ENCODE results near the gene IGF2BP2.
"Not testable (repeated sequence)": the region's sequence is repeated elsewhere in the genome, so short reads cannot be mapped to it uniquely, and the experiment has no call there.

The IGF2BP2 gene

GRCh38 chr3:185862920-185863319 is 38.1 kb upstream of the IGF2BP2 start:
- TF ChIP-seq, protein P1, sequence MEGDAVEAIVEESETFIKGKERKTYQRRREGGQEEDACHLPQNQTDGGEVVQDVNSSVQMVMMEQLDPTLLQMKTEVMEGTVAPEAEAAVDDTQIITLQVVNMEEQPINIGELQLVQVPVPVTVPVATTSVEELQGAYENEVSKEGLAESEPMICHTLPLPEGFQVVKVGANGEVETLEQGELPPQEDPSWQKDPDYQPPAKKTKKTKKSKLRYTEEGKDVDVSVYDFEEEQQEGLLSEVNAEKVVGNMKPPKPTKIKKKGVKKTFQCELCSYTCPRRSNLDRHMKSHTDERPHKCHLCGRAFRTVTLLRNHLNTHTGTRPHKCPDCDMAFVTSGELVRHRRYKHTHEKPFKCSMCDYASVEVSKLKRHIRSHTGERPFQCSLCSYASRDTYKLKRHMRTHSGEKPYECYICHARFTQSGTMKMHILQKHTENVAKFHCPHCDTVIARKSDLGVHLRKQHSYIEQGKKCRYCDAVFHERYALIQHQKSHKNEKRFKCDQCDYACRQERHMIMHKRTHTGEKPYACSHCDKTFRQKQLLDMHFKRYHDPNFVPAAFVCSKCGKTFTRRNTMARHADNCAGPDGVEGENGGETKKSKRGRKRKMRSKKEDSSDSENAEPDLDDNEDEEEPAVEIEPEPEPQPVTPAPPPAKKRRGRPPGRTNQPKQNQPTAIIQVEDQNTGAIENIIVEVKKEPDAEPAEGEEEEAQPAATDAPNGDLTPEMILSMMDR (IDR thresholded peaks at IDR 0.05; ENCODE audit: insufficient read depth, missing control alignments) = no peak
- FAIRE-seq (no peak), DNase-seq (ENCODE audit: insufficient read length, low spot score) (no peak)

DNA sequence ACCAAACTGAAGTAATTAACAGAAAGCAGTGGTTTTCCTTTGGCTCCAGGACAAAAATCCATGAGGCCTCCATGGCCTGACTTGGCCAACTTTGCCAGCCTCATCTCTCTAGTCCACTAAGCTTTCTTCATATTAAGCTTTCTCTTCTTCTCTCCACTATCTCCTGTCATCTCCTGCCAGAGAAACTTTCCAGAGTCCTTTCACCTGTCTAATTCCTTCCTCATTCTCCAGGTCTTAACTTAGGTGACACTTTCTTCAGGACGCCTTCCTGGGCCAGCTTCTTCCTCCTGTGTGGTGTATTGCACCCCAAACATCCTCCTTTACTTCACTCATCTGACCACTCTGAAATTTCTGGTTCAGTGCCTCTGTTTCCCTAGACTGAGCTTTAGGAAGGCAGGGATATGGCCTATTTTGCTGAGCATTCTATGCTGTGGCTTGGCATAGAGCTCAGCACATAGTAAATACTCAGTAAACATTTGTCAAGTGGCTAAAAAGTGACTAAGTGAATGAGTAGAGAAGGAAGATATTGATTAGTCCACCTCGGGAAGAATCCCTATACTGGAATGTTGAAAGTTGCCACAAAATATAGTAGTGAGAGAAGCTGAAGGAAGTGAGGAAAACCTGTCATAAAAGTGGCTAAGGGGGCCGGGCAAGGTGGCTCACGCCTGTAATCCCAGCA is 34.6 kb upstream of the IGF2BP2 start:
- DNase-seq (ENCODE audit: insufficient read length, low spot score) (no peak), FAIRE-seq (no peak)
- TF ChIP-seq, protein P1 (IDR thresholded peaks at IDR 0.05; ENCODE audit: insufficient read depth, missing control alignments) = no peak

GRCh38 chr3:185858502-185859225 is 33.8 kb upstream of the IGF2BP2 start:
- FAIRE-seq = no peak
- TF ChIP-seq, protein P1 (IDR thresholded peaks at IDR 0.05; ENCODE audit: insufficient read depth, missing control alignments) = no peak
- no peak for DNase-seq (ENCODE audit: insufficient read length, low spot score)

GRCh38 chr3:185857208-185857607 is 32.4 kb upstream of the IGF2BP2 start:
- TF ChIP-seq, protein P1 (IDR thresholded peaks at IDR 0.05; ENCODE audit: insufficient read depth, missing control alignments) = no peak
- no peak for FAIRE-seq

DNA sequence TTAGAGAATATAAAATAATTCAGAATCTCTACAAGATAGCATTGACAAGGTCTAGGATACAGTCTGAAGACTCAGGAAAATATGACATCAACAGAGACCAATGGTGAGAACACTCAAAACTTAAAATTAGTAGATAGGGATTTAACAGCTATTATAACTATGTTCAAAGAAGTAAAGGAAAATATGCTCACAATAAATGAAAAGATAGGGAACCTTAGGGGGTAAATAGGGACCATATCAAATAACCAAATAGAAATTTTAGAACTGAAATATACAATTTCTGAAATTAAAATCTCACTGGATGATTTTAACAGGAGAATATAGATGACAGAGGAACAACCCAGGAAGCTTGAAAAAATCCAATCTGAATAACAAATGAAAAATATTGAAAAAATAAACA is 31.8 kb upstream of the IGF2BP2 start:
- TF ChIP-seq, protein P1 (IDR thresholded peaks at IDR 0.05; ENCODE audit: insufficient read depth, missing control alignments) = no peak
- no peak for FAIRE-seq

More at GRCh38 chr3:185857208-185857607, 32.4 kb upstream of the IGF2BP2 start:
- DNase-seq (ENCODE audit: insufficient read length, low spot score) = no peak

GRCh38 chr3:185853771-185854170 is 28.9 kb upstream of the IGF2BP2 start:
- not testable (repeated sequence) for DNase-seq (ENCODE audit: insufficient read length, low spot score); FAIRE-seq

More for the DNA sequence above, 31.8 kb upstream of the IGF2BP2 start:
- DNase-seq (ENCODE audit: insufficient read length, low spot score) = no peak

DNA sequence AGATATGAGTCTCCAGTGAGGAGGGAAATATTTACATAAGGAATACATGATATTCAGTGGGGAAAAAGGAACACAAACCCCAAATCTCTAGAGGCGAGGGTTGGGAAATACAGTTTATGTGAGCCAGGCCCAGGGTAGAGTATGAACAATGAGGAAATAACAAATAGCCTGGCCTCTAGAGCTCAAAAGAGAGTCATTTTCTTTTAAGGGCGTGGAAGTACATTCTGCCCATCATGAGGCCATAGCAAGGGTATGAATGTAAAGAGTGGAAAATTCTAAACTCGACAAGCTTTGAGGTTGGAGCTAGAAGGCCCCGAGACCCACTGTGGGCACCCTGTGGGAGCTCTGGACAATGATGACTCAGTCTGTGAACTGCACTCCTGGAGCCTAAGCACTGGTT is 27.8 kb upstream of the IGF2BP2 start:
- TF ChIP-seq, protein P1 (IDR thresholded peaks at IDR 0.05; ENCODE audit: insufficient read depth, missing control alignments) = no peak
- no peak for FAIRE-seq
- no peak for DNase-seq (ENCODE audit: insufficient read length, low spot score)

Data from D721Med (cell line).